ENCODE measurements around the gene PHLDB3.
"Not testable (repeated sequence)": the region's sequence is repeated elsewhere in the genome, so short reads cannot be mapped to it uniquely, and the experiment has no call there.

Gene PHLDB3

GRCh38 chr19:43438291-43439031 is 66.1 kb downstream of the PHLDB3 start:
- DNase-seq: no peak

- no peak for DNase-seq
These were observed 66.8 kb downstream of the PHLDB3 start for GRCh38 chr19:43437712-43438111.

GRCh38 chr19:43437284-43437683 is 67.3 kb downstream of the PHLDB3 start:
- DNase-seq: not testable (repeated sequence)

- DNase-seq: no peak
These were observed 68.8 kb downstream of the PHLDB3 start for GRCh38 chr19:43435775-43436174.

GRCh38 chr19:43433689-43434088 is 70.9 kb downstream of the PHLDB3 start:
- no peak for DNase-seq

GRCh38 chr19:43433358-43433673 is 71.2 kb downstream of the PHLDB3 start:
- no peak for DNase-seq

- DNase-seq: no peak
These were observed 73.6 kb downstream of the PHLDB3 start for GRCh38 chr19:43430976-43431375.

GRCh38 chr19:43430142-43430710 is 74.3 kb downstream of the PHLDB3 start:
- DNase-seq: no peak

GRCh38 chr19:43429395-43429794 is 75.2 kb downstream of the PHLDB3 start:
- no peak for DNase-seq

- DNase-seq: no peak
These were observed 78.8 kb downstream of the PHLDB3 start for GRCh38 chr19:43425567-43426392.
